ENCODE measurements around the gene KCTD20. TPM values are rescaled to one million over a fixed set of nuclear protein-coding genes. Genes with fewer than 3 reads are reported as not detected.
"Not testable (repeated sequence)": the region's sequence is repeated elsewhere in the genome, so short reads cannot be mapped to it uniquely, and the experiment has no call there.

The KCTD20 gene
- polyA plus RNA-seq, 10 donors, result 35.9 to 59.5 (median 50.6) TPM

DNA sequence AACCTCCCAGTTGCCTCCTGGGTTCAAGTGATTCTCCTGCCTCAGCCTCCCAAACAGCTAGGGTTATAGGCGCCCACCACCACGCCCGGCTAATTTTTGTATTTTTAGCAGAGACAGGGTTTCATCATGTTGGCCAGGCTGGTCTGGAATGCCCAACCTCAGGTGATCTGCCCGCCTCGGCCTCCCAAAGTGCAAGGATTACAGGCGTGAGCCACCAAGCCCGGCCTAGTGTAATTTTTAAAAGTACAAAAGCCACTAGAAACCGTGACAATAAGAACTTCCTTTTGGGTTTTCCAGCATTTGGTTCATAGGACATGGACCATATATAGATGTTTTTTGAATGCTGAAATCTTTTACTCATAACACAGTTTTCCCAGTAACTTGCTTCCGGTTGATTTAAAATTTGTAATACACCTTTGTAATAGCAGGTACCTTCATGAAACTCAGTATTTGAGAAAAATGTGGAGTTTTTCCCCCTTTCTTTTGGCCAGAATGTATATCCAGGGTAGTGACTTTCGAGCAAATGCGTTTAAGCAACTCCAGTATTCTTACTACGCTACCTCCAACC lies 613 bp upstream of the KCTD20 start:
- no peak for DNase-seq

DNA sequence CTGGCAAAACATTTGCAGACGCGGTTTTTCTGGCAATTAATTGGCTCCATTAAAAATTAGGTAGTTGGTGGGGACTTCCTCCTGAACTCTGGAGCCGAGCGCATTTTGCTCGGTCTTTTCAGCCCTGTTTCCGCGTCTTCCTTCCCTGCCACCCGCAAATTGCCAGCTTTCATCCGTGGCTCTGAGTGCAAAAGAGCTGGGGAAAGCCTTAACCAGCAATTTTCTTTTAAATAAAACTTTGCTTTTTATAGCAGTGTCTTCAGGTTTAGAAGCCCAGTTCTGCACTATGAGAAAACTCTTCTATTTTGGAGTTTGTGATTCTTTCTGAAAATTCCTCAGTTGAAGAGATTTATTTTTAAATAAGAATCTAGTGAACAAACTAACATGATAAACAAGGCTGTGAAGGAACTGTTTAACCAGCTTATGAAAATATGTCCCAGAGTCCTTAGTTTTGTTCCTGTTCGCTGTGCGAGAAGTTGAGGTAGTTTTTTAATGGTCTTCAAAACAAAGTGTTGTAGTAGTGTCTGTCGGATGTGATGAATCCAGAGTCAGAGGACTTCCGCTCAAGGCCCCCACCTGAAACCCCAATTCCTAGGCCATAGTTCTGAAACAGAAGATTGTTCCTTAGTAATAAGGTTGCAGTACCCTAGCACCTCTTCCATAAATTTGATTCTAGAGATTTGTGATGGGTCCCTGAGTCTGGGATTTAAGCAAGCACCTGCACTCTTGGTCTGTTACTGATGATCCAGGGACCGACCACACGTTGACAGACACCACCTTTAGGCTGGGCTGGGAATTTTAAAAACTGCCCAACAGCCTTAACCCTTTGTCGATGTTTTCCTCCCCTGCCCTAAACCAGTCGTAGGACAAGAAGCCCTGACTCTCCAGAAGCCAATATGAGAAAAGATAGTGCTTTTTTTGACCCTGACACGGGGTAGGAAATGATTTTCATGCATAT lies 950 bp downstream of the KCTD20 start:
- peak; percentile 13 to 44 (median 14) for DNase-seq

DNA sequence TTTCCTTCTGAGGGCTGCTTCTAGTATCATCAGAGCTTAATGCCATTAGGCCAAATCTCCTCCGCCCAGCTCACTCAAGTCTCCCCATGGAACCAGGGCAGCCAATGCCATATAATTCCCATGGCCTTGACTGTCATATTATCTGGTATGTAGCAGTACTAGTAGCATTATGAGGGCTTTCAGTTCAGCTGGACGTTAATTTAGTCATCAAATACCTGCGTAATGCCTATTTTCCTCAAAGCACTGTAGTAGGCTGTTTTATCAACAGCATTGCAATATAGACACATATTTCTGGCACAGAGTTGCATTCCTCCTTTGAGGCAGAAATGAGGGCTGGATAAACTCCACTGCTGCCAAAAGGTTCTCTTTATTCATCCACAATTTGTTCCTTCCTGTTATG lies 1.7 kb downstream of the KCTD20 start:
- DNase-seq, result peak; percentile 27 to 43 (median 40)

DNA sequence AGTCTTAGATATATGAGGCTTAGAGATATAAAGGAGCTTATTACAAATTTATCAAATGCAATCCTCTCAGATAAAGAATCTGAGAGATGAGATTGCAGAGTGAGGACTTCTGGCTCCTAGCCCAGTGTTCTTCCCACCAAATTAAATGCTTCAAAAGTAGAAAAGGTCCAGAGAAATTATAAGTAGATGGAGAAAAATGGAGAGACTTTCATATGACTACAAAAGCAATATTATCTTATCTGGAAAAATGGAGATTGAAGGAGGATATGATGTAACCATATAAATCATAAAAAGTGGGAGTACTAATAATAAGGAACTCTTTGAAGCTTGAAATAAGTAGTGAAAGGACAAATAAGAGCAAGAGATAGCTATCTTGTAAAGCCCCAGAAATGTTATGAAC lies 2.8 kb downstream of the KCTD20 start:
- DNase-seq, result no peak

DNA sequence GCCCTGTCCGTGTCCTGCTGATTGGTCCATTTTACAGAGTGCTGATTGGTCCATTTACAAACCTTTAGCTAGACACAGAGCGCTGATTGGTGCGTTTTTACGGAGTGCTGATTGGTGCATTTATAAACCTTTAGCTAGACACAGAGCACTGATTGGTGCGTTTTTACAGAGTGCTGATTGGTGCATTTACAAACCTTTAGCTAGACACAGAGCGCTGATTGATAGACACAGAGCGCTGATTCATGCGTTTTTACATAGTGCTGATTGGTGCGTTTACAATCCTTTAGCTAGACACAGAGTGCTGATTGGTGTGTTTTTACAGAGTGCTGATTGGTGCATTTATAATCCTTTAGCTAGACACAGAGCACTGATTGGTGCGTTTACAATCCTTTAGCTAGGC lies 6.4 kb downstream of the KCTD20 start:
- not testable (repeated sequence) for DNase-seq

DNA sequence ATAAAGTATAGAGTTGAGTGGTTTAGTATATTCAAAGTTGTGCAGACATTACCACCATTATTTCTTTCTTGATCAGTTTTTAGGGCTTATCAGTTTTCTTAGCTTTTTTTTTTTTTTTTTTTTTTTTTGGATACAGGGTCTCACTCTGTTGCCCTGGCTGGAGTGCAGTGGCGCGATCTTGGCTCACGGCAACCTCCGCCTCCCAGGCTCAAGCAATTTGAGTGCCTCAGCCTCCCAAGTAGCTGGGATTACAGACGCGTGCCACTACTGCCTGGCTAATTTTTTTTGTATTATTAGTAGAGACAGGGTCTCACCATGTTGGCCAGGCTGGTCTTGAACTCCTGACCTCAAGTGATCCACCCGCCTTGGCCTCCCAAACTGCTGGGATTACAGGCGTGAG lies 10.1 kb downstream of the KCTD20 start:
- not testable (repeated sequence) for DNase-seq

DNA sequence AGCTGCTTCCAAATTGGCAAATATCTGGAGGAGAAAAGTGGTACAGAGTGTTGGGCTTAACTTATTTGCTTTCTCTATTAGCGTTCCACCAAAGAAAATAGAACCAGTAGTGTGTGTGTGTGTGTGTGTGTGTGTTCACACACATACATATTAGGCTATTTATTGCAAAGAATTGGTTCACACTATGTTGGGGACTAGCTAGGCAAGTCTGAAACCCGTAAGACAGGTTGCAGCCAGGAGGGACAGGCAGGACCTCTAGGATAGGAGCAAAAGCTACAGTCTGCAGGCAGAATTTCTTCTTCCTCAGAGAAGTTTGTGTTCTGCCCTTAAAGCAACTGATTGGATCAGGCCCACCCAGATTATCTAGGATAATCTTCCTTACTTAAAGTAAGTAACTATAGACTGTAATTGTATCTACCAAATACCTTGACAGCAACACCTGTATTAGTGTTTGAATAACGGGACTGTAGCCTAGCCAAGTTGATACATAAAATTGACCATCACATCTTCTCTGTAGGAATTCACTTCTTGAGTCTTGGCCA lies 12.8 kb downstream of the KCTD20 start:
- no peak for DNase-seq

DNA sequence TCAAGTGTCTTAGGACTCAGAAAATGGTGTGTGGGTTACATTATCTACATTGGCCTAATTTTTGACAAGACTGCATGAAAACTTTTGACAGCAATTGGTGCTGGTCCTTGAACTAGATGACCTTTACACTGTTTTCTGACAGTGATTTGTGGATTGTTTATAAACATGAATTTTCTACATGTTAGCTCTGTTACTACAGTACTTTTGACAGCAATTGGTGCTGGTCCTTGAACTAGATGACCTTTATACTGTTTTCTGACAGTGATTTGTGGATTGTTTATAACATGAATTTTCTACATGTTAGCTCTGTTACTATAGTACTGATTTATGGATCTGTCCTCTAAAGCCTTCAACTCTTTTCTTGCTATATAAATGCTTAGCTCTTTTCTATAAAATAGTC lies 16.7 kb downstream of the KCTD20 start:
- no peak for DNase-seq

DNA sequence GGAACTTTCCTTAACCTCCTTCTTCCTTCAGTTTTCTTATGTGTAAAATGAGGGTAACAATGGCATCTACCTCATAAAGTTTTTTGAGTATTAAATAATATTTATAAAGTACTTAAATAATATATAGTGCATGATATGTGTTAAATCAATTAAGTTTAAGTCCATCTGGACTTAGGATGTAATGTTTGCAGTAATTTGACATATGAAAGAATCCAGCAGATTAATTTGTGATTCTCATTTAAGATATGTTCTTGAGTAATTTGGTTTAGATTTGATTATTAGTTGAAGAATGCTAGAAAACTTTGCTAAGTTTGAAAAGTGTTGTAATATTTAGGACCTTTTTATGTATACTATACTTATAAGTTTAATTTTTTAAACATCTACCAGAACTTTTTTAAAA lies 18.1 kb downstream of the KCTD20 start:
- DNase-seq, result no peak

DNA sequence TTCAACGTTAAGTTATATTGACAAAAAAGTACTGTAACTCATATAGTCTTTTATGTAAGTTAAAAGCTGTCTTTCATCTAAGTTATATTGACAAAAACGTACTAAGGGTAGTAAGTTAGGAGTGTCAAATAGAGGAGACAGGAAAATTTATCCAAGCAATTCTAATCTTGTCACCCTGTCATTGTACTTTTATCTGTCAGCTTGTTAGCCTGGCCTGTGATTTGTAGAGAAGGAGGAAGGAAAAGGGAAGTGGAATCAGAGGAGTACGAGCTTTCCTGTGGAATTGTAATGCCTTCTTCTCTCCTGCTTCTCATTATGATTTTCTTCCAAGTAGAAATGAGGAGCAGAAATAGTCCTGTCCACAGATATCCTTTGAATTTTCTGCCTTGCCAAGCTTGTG lies 18.8 kb downstream of the KCTD20 start:
- DNase-seq, result no peak

DNA sequence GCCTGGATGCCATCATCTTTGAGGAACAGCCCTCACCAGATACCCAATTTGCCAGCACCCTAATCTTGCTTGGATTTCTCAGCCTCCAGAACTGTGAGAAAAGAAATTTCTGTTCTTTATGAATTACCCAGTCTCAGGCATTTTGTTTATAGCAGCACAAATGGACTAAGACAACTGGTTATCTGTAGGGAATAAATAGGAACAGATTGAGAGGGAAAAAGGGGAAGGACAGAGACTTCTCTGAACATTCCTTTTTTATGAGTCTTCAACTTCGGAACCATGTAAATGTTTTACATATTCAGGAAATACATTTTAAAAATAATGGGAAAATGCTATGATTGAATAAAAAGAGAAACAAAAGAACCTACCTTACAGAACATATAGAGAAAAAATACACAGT lies 20.9 kb downstream of the KCTD20 start:
- peak in 1 of 3 donors; percentile 48 for DNase-seq

DNA sequence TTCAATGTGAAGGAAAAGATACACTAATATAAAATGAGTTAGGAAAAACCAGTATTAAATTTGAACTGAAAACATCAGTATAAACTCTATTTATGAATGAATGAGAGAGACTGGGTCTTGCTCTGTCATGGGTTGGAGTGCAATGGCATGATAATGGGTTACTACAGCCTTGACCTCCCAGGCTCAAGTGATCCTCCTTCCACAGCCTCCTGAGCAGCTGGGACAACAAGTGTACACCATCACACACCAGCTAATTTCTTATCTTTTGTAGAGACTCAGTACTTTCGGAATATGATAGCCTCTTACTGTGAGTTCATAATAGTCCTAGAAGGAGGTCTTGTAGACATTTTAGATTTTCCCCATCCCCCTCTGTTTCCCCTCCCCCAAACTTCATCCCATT lies 21.4 kb downstream of the KCTD20 start:
- DNase-seq, result no peak

DNA sequence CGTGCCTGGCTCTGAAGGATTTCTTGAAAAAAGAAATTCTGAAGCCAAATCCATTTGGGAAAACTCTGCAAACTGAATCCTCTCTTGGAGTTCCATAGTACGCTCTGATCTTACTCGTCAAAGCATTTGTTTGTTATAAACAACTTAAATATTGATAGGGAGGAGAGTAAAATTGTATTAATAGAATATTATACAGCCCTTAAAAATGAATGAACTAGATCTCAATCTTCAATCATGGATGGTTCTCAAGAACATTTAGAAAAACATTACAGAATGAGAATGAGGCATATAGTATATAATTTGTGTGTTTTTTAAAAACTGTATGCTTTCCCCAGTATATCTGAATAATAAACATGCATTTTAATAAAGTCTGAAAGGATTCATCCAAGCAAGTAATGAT lies 24.8 kb downstream of the KCTD20 start:
- DNase-seq, result no peak

DNA sequence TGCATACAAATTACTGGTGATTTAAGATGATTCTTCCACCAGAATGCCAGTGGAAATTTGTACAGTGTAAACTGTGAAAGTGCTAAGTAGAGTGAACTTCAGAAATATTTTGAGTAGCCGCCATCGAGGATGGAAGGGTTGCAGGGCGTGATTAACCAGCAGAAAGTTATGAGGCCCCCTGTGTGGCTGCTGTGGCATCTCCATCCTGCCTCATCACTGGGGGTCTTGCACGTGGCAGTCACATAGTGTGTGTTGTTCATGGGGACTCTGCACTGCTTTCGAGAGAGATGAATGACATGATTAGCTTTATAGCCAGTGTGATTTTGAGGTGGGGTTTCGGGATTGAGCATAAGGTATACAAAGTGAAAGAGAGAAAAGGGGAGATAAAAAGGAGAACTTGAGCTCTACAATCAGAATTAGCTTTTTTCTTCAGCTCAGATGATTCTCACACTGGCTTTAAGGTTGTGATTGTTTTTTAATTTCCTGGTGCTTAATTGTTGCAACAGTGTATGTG lies 26.4 kb downstream of the KCTD20 start:
- DNase-seq, result no peak

DNA sequence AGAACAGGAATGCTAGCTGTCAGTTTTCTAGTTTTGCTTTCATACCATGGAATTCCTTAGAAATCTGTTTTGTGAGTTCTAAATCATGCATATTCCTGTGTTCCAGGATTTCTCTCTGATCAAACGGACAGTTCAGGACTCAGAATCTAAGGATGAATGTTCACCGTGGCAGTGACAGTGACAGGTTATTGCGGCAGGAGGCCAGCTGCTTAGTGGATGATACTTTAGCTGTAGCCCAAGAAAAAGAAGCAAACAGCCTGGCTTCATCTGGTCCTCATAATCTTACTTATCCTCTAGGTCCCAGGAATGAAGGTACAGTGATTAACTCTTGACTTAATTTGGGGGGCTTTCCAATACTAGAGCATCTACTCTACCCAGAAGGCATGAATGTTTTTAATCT lies 27.1 kb downstream of the KCTD20 start:
- no peak for DNase-seq

DNA sequence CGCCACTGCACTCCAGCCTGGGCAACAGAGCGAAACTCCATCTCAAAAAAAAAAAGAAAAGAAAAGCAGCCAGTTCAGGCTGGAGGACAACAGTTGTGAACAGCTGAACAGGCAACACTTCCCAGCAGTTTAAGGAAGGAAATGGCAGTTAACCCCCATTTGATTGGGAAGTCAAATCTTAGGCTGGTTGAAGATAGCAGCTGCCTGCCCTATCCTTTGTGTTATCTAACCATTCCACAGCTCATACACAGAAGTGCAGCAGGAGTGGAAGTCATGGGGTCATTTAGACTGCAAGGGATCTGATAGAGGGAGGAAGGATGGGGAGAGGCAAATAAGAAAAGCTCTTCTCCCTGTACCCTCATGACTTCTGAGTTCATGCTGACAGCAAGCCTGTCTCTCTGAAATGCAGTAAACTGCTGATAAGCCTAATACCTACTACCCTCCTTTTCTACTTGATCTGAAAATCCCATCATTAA lies 35.3 kb downstream of the KCTD20 start:
- no peak for DNase-seq

DNA sequence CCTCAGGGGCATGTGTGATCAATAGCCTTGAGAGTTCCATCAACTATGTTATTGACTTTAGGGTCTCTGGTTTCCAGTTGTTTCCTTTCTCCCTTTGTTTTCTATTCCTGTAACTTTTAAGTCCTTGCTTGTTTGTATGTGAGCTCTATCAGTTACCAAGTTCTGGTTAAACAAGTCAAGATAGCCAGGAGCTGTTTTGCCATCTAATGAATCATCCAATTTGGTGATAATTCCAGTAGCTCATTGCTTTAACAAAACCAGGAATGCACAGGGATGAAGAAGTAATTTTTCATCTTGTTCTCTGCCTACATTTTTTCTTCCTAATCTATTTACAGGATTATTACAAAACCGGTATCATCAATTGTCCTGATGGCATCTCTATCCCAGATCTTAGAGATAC lies 36.5 kb downstream of the KCTD20 start:
- no peak for DNase-seq

DNA sequence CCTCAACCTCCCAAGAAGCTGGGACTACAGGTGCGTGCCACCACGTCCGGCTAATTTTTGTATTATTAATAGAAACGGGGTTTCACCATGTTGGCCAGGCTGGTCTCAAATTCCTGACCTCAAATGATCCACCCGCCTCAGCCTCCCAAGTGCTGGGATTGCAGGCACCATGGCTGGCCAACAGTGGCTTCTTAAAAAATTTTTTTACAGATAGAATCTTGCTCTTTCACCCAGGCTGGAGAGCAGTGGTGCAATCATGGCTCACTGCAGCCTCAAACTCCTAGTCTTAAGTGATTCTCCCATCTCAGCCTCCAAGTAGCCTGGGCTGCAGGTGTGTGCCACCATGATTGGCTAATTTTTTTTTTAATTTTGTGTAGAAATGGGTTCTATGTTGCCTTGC lies 40.5 kb downstream of the KCTD20 start:
- not testable (repeated sequence) for DNase-seq

DNA sequence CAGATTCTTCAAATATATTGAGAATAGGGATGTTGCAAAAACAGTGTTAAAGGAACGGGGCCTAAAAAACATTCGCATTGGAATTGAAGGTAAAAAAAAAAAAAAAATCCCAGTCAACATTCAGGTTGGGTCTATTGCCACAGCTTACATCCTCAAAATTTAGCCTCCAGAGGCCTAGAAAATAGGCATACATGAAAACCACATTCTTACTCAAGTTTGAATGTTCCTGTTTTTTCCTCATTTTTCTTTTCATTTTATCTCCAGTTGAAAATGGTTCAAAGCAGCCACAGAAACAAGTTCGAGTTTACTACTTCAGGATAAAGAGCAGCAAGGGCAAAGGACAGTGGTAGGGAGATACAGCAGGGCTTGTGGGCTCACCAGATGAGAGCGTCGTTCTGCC lies 41.9 kb downstream of the KCTD20 start:
- no peak for DNase-seq

DNA sequence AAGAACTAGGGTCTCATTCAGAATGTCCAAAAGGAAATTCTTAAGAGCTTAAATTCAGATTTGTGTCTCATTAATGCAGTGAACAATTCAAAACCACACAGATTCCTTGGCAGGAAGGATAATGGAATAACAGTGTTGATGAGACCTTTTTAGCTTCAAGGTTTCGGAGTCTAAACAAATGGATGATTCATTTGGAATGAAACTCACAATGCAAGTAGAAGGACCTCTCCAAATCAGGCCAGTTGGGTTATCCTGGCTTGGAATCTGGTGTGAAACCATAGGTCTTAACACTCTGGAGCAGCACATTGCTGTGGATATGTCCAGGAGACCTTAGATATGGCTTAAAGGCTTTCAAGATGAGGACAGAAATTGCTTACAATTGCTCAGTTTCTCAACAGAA lies 44.9 kb downstream of the KCTD20 start:
- DNase-seq, result no peak

DNA sequence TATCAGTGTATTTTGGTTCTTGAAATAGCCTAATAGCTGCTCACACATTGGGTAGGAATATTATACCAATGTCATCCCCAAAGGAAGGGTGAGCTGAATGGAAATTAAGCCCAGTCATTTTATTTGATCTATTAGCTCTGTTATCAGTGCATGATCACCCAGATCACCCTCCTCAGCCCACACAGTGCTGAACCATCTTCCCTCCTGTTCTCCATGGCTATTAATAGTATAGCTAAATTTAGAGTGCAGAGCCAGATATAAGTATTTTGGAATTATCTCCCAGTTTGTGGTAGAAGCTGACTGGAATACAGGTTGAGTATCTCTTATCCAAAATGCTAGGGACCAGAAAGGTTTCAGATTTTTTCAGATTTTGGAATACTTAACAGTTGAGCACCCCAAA lies 45.4 kb downstream of the KCTD20 start:
- no peak for DNase-seq

DNA sequence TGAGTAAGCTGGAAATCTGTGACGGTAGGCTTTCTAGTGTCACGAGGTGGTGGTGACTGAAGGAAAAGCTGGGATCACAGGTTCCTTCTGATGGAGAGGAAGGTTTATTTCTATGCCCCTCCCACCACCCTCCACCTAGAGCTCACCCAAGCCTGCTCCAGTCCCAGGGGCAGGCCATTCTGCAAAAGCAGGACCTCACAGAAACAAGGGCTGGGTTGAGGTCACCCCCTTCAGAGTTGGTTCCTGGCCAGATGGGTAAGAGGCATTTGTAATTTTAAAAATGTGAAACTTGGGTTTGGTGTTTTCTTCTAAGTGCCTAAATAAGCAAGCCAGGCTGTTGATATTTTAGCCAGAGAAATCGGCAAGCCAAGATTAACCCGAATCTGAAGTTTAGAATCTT lies 46.6 kb downstream of the KCTD20 start:
- no peak for DNase-seq

All from muscle of back (tissue), 11 donors.